ENCODE measurements around the gene TRERF1.

The TRERF1 gene

GRCh38 chr6:42230345-42231321, 221.1 kb downstream of the TRERF1 start:
- peak; percentile 55 for TF ChIP-seq CTCF (conservative IDR thresholded peaks at IDR 0.05; ENCODE audit: low read depth, low read length)
- DNase-seq (ENCODE audit: low read depth) = no peak

GRCh38 chr6:42229506-42230119, 222.1 kb downstream of the TRERF1 start:
- TF ChIP-seq CTCF (conservative IDR thresholded peaks at IDR 0.05; ENCODE audit: low read depth, low read length) = no peak

More at GRCh38 chr6:42230345-42231321, 221.1 kb downstream of the TRERF1 start:
- H3K4me3 ChIP-seq (ENCODE audit: low read length) = no peak overlapping the region

GRCh38 chr6:42228305-42228704, 223.4 kb downstream of the TRERF1 start:
- no peak overlapping the region for H3K4me3 ChIP-seq (ENCODE audit: low read length)
- TF ChIP-seq CTCF (conservative IDR thresholded peaks at IDR 0.05; ENCODE audit: low read depth, low read length) = no peak
- no peak for DNase-seq (ENCODE audit: low read depth)

More at GRCh38 chr6:42229506-42230119, 222.1 kb downstream of the TRERF1 start:
- DNase-seq (ENCODE audit: low read depth) = no peak
- H3K4me3 ChIP-seq (ENCODE audit: low read length) = no peak overlapping the region

- H3K4me3 ChIP-seq (ENCODE audit: low read length) = no peak overlapping the region
- DNase-seq (ENCODE audit: low read depth) = no peak
- TF ChIP-seq CTCF (conservative IDR thresholded peaks at IDR 0.05; ENCODE audit: low read depth, low read length) = no peak
Observed at GRCh38 chr6:42227173-42227850, 224.4 kb downstream of the TRERF1 start.

GRCh38 chr6:42226645-42227143, 225.0 kb downstream of the TRERF1 start:
- no peak overlapping the region for H3K4me3 ChIP-seq (ENCODE audit: low read length)
- no peak for DNase-seq (ENCODE audit: low read depth)
- TF ChIP-seq CTCF (conservative IDR thresholded peaks at IDR 0.05; ENCODE audit: low read depth, low read length) = peak; percentile 2

GRCh38 chr6:42226161-42226611, 225.5 kb downstream of the TRERF1 start:
- no peak for TF ChIP-seq CTCF (conservative IDR thresholded peaks at IDR 0.05; ENCODE audit: low read depth, low read length)
- no peak overlapping the region for H3K4me3 ChIP-seq (ENCODE audit: low read length)
- DNase-seq (ENCODE audit: low read depth) = no peak

All from retinal pigment epithelial cell (primary cell).